ENCODE data around the gene GYPB.
"Not testable (repeated sequence)": the region's sequence is repeated elsewhere in the genome, so short reads cannot be mapped to it uniquely, and the experiment has no call there.

DNA sequence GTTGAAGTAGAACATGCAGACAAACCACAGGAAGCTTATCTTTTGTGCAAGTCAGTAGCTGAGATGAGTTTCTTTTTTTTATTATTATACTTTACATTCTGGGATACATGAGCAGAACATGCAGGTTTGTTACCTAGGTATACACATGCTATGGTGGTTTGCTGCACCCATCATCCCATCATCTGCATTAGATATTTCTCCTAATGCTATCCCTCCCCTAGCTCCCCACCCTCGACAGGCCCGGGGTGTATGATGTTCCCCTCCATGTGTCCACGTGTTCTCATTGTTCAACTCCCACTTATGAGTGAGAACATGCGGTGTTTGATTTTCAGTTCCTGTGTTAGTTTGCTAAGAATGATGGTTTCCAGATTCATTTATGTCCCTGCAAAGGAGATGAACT is 11.5 kb upstream of the GYPB start:
- not testable (repeated sequence) for TF ChIP-seq EZH2phosphoT487 (IDR thresholded peaks at IDR 0.05; ENCODE audit: insufficient read depth, low read depth); EZH2 (IDR thresholded peaks at IDR 0.05; ENCODE audit: insufficient read depth, poor library complexity, severe bottlenecking)

All from GM23248 (cell line).